Lower lobe of right lung (tissue), 2 donors: Measurements from ENCODE around the gene SUSD1. TPM values are rescaled to one million over a fixed set of nuclear protein-coding genes. Genes with fewer than 3 reads are reported as not detected.

Experiments used
- ATAC-seq, 2 donors: fragments of 200-7000 bp; cut with Tn5 transposase; one replicate each; pipeline ENCODE4 v1.9.1; 2020 to 2022; ENCODE audit warnings: mild to moderate bottlenecking in 2 of 2, moderate library complexity in 2 of 2
- DNase-seq: peaks from one replicate; pipeline ENCODE4 v3.0.0-alpha.2; 2020
- H3K27ac ChIP-seq: fragments of 200-600 bp; one replicate; pipeline ENCODE4 v1.8.0; 2022
- H3K27me3 ChIP-seq: fragments of 200-600 bp; one replicate; pipeline ENCODE4 v1.8.0; 2022; ENCODE audit warnings: low read depth
- H3K36me3 ChIP-seq: fragments of 200-600 bp; one replicate; pipeline ENCODE4 v1.8.0; 2022; ENCODE audit warnings: mild to moderate bottlenecking
- H3K4me1 ChIP-seq: fragments of 200-600 bp; one replicate; pipeline ENCODE4 v1.8.0; 2022
- H3K4me3 ChIP-seq: fragments of 200-600 bp; one replicate; pipeline ENCODE4 v1.8.0; 2022; ENCODE audit warnings: mild to moderate bottlenecking
- H3K9me3 ChIP-seq: fragments of 200-600 bp; one replicate; pipeline ENCODE4 v1.8.0; 2022
- CTCF ChIP-seq: fragments of 200-600 bp; IDR thresholded peaks from one replicate; pipeline ENCODE4 v1.8.0; 2022; ENCODE audit warnings: antibody characterized with exemption, mild to moderate bottlenecking
- intact Hi-C: fragments of 100-400 bp; cut with DNase I; formaldehyde crosslinking; loops from one replicate; pipeline ENCODE4 v1.11.0; 2022
- total RNA-seq: library from RNA; stranded (reverse); fragmentation: NEBNext Ultra II Directional; extraction: Animal tissue kit (Norgen Biotek cat#: 25700); gene quantifications from one replicate; pipeline ENCODE4 v1.2.1, GENCODE V29; 2021
- donor health status: DM: no; HTN: yes; CAD: no; lungs with severe emphysema.

Gene SUSD1
- total RNA-seq, 1 donor from 2014 or later, result 49.4 TPM

- Histone ChIP-seq H3K4me3 (no peak overlapping the region), H3K9me3 (no peaks in the 10 kb centered on the region), H3K4me1 (peaks cover 31% of the 10 kb centered on the region), H3K36me3 (no peaks in the 10 kb centered on the region), H3K27ac (no peak overlapping the region), H3K27me3 (no peaks in the 10 kb centered on the region)
- DNase-seq (no peak), ATAC-seq (peak; percentile 41 to 61)
- intact Hi-C loops, result no loop called here
- no peak for TF ChIP-seq CTCF
Measured at GRCh38 chr9:112050544-112051475, 124.3 kb downstream of the SUSD1 start.

- Histone ChIP-seq H3K27ac (peak overlapping the region; percentile 33), H3K9me3 (no peaks in the 10 kb centered on the region), H3K27me3 (no peaks in the 10 kb centered on the region), H3K4me1 (peaks cover 31% of the 10 kb centered on the region), H3K4me3 (no peak overlapping the region), H3K36me3 (no peaks in the 10 kb centered on the region)
- TF ChIP-seq CTCF, result no peak
- DNase-seq, result no peak
- ATAC-seq, result no peak
- intact Hi-C loops, result no loop called here
Measured at GRCh38 chr9:112049811-112050516, 125.1 kb downstream of the SUSD1 start.

GRCh38 chr9:112048924-112049691, 126.0 kb downstream of the SUSD1 start:
- Histone ChIP-seq H3K27ac (no peak overlapping the region), H3K4me3 (no peak overlapping the region), H3K4me1 (peaks cover 31% of the 10 kb centered on the region), H3K27me3 (no peaks in the 10 kb centered on the region), H3K36me3 (no peaks in the 10 kb centered on the region), H3K9me3 (no peaks in the 10 kb centered on the region)
- TF ChIP-seq CTCF, result no peak
- no peak for DNase-seq
- peak in 1 of 2 donors; percentile 19 for ATAC-seq
- intact Hi-C loops, result no loop called here

- no peak for TF ChIP-seq CTCF
- Histone ChIP-seq H3K4me3 (no peak overlapping the region), H3K9me3 (no peaks in the 10 kb centered on the region), H3K27ac (no peak overlapping the region), H3K4me1 (peaks cover 31% of the 10 kb centered on the region), H3K27me3 (no peaks in the 10 kb centered on the region), H3K36me3 (no peaks in the 10 kb centered on the region)
- ATAC-seq (no peak), DNase-seq (no peak)
- intact Hi-C loops, result no loop called here
Measured at GRCh38 chr9:112047538-112048066, 127.5 kb downstream of the SUSD1 start.

- ATAC-seq, result no peak
- Histone ChIP-seq H3K4me3 (no peak overlapping the region), H3K27me3 (no peaks in the 10 kb centered on the region), H3K36me3 (peaks cover 3% of the 10 kb centered on the region), H3K27ac (no peak overlapping the region), H3K4me1 (peaks cover 23% of the 10 kb centered on the region), H3K9me3 (no peaks in the 10 kb centered on the region)
- no peak for DNase-seq
- intact Hi-C loops, result no loop called here
- no peak for TF ChIP-seq CTCF
Measured at GRCh38 chr9:112046181-112046580, 128.9 kb downstream of the SUSD1 start.
